EL (cell line): ENCODE measurements around the gene NACC2.

Experiments used
- DNase-seq: peaks from one replicate; pipeline ENCODE4 v3.0.0-alpha.2; 2016

NACC2 gene

DNA sequence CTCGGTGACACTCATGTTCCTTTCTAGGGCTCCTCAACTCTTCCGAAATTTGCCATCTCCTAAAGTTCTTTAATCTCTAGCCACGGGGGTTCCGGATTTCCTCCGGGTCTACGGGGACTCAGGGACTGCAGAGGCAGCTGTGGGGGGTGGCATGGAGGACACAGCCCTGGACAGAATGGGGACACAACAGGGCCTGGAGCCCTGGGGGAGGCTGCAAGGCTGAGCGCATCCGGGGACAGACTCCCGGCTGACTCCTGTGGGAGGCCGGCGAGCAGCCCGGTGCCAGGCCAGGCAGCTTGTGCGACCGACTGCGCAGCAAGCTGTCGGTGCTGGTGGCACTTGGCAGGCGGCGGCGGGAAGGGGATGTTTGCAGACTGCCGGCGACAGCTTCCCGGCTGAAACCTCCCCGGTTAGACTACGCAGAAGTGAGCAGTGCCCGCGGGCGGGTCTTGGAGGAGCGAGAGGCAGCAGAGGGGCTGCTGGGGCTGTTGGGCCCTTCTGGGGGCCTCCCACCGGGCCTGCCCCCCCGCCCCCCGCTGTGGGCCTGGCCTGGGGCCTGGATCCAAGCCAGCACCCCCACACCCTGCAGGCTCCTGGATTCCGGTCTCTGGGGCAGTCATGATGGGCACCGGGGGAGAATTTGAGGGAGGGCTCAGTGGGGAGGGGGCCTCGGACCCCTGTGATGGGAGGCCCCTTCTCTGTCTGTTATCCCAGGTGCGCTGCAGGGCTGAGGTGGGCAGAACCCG, 105.2 kb downstream of the NACC2 start:
- no peak for DNase-seq

DNA sequence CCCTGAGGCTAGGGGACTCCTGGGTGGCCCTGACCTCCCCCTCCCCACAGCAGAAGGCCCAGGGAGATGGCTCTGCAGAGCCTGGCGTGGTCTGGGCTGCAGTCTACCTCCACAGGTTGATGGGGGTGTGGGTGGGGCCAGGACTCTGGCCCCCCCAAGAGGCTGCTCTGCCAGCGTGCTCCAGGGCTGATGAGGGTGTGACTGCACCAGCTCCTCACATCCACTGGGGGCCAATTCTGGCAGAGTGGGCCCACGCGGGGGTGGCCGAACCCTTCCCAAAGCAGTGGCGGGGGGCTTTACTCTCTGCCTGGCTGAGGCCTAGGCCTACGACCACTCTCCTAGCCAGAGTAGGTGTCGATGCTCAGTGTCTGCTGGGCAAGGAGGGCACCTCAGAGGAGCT, 105.9 kb downstream of the NACC2 start:
- DNase-seq: no peak

DNA sequence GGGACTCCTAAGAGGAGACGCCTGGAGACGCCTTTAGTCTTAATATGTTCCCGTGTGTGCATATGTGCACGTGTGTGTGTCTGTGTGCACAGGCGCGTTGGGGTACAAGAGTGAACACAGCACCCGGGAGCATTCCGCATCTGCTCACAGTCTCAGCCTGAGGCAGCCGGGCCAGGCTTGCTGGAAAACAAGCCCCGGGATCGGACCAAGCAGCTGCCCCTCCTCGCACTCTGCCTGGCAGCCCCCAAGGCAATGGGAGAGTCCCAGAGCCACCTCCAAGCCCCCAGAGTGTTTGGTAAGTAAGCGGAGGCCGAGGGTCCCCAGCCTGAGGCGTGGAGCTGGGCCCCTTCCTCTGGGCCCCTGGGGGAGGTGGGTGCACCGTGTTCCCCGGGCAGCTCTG, 106.6 kb downstream of the NACC2 start:
- no peak for DNase-seq

DNA sequence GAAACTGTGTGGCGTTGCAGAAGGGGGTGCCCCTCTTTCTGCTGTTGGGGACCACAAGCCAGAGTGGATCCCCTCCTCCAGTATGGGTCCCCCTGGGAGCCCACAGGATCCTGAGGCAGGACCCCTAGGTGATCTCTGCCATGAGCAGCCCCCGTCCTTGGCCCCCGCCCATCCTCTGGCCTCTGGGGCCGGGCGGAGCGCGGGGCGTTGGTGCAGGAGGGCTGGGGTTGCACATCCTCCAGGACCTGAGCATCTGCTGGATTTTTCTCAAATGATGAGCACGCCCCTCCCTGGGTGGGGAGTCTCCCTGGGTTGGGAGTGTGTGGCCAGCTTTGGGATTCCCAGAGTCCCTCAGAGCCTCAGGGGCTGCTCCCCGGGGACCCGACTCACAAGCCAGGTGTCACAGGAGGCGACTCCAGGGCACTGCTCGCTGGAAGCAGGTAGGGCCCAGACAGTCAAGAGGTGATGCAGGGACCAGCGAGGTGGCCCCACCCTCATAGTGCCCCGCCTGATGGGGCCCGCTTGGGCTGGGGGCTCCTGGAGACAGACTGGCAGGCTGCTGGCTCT, 107.2 kb downstream of the NACC2 start:
- no peak for DNase-seq

DNA sequence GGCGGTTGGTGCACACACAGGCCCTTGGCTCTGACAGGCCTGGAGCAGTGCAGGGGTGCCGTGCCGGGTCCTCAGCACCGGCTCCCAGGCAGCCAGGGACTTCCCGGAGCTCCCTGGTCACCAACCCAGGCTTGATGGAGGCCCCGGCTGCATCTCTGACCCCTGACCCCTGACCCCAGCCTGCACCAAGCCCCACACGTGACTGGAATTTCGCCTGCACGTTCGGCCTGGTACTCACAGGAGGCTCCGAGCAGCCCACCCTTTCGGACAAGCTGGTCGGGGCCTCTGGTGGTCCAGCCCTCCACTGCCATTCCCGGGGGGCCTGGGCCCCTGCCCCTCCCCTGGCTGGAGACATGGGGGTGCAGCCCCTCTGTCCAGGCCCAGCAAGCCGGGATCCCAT, 108.5 kb downstream of the NACC2 start:
- DNase-seq: no peak

DNA sequence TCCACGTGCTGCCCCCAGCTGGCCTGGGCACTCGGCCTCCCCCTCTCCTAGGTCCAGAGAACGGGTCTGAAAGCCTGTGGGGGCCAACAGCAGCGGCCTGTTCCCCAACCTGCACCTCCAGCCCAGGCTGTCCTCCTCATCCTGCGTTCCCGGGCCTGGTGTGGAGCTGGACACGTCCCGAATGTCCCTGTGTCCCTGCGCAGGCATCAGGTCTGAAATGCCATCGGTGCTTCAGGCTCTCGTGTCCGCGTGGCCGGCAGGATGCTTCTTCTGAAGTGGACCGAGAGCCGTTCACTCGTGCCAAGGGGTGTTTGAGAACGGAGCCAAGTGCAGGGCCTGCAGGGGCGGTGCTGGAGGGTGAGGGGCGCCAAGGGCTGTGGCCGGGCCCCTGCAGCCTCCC, 109.2 kb downstream of the NACC2 start:
- DNase-seq: no peak

DNA sequence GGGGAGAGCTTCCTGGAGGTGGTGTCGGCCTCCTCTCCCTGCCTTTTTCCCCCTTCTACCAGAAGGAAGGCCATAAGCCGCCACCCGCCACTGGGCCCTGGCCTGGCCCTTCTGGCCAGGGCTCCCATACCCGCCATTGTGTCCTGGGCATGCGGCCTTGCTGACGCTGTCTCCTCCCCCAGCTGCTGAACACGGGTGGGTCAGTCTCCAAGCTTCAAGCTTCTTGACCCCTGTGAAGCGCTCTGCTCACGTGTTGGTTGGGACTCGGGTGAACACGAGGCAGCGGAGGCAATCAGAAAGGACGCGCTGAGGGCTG, 109.7 kb downstream of the NACC2 start:
- no peak for DNase-seq

DNA sequence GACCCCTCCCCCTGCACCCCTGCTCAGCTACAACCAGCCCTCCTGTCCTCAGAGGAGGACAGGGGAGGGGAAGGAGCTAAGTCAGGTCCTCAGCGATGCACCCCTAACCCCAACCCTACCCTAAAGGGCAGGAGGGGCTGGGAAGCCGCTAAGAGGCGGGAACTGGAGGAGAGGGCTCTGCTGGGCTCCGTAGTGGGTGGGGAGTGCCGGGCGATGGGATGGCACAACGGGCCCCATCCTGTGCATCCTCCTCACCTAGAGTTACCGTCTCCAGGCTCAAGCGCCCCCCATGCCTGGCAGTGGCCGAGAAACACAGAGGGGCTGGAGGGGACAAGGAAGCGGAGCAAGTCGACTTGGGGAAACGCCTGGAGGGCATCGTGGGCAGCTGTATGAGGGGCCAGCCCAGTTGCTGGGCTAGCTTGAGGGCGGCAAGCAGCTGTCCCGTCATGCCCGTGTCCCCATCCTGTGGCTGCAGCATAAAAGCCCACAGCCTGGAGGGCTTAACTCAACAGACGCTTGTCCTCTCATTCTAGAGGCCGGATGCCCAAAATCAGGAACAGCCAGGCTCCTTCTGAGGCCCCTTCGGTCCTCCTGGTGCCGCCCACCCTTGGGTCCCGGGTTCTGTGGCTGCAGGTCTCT, 110.9 kb downstream of the NACC2 start:
- DNase-seq: no peak

DNA sequence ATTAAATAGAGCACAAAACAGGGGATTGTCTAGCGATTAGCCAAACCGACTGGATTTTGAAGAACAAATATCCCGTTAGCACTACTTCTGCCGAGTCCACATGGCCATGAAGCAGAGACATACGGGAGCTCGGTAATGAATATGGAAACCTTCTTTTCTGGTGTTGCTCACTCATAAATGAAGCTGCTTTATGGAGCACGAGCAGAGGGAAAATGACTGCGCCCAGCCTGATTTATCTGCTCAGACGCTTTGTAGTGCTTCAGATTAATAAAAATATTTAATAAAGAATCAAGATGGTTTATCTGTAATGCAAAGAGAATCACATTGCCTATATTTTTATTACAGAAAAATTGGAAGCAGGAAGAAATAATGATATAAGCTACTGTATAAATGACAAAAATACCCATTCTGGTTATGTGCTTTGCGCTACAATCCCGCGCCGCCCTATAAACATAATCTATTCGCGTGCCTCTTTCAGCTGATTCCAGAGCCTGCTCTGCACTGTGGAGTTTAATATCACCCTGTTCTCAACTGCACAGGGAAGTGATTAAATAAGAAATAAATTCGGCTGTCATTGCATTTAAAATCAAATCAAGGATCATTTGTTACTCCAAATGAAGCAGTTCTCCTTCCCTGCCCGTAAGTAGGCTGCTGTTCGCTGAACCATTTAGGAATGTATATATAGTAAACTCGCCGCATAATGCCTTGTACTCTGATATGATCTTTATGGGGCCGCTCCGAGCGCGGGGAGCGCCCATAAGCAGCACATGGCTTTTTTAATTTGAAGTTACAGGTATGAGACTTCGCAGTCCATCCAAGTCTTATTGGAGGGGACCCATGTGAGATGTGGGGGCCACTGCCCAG, 111.6 kb downstream of the NACC2 start:
- DNase-seq: no peak

DNA sequence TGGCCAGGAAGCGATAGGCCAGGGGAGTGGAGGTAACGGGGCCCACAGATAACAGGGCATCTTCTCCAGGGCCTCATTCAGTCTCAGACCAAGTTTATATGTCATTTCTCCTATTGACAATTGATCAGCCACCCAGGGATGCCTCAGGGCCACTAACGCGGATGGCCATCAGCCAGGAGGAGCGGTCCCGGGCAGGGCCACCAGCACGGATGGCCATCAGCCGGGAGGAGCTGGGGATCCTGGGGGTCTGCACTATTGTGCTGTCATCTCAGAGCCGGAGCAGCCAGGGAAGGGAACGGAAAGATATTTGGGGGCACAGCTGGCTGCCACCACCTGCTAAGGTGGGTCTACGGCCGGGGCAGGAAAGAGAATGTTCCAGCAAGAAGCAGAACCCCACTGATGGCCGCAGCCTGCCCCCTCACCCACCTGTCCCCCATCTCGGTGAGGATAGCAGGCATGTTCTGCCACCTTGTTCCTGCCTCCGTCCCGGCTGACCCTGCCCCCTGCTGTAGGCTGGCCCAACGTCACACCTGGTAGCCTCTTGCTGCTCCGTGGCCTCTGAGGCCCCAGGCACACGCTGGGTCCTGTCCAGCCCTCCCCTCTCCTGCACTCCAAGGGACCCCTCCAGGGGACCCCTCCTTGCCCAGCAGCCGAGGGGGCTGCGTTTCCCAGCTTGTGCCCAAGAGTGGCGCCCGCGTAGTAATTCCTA, 112.4 kb downstream of the NACC2 start:
- no peak for DNase-seq

DNA sequence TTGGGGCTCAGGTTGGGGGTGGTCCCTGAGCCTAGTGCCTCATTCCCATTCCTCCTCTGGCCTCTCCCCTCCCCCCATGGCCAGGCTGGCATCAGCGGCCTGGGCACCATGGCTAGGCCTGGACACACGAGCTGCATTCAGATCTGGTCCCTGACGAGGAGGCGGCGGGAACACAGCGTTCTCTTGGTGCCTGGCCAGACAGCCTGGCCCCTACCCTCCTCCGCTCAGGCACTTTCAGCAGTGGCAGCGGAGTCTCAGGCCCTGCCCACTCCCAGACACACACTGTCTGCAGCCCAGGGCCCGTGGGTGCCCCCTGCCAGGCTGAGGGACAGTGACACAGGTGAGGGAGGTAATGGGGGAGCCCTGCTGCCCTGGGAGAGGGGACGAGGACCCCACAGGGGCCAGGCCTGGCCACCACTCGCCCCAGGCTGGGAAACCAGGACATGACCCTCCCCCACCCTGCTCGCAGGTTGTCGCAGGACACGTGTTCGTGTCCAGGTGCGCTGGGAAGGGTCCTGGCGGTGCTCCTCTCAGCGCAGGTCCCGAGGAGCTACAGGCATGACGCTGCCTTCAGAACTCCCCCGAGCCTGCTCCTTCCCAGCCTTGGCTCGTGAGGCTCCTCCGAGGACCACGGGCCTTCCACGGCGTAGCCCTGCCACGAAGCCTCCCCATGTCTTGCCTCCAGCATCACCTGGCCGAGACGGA, 114.0 kb downstream of the NACC2 start:
- DNase-seq: no peak

DNA sequence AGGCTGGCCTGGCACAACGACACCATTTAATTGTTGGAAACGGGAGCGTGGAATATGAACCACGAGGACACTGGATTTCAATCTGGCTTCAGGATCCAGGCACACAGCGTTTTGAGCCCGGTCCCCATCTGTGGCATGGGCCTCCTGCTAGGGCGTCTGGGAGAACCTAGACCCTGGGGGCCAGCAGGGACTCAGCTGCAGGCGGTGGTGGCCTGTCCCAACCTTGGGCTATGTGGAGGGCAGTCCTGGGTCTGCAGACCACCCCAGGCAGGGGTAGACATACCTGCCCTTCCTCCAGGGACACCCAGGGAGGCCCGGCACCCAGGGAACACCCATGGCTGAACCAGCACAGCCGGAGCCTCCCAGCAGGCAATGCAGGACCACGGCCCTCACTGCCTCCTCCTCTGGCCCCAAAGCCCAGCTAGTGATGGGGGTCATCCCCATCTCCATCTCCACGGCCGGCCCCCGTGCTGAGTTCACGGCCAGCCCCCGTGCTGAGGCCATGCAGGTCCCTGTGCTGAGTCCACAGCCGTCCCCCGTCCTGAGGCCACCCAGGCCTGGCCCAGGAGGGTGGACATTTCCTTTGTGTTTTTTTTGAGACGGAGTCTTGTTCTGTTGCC, 115.4 kb downstream of the NACC2 start:
- no peak for DNase-seq

DNA sequence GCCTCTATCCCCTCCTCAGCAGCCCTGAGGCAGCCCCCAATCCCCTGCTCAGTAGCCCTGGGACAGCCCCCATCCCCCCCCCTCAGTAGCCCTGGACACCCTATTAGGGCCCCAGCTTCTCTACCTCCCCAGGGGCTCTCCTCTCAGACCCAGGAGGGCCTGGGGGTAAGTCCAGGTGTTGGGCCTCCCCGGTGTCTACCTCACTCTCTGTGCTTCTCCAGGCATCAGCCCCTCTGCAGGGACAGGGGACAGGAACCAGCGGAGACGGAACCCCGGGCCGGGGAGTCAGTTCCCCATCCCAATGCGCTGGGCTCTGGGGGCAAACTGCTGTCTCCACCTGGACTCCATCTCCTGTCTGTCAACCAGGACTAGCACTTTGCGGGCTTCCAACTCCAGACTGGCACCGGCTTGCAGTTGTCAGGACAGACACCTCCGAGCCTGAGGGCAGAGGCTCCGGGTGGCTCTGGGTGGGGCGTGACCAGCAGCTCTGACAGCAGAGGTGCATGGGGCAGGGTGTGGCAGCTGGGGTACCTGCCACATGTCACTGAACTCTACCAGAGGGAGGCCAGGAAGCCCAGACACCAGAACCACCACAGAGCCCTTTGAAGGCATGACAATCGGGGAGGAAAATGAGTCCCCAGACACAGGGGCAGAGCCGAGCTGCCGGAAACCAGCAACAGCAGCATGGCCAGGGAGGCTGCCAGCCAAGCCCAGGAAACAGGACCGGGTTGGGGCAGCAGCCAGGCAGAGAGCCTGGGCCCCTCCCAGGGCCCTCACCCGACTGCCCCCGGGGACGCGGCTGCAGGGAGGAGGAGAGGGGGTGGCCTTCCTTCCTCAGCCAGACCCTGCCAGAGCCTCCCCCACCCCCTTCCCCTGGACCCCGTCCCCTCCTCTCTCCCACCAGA, 116.2 kb downstream of the NACC2 start:
- DNase-seq: no peak

DNA sequence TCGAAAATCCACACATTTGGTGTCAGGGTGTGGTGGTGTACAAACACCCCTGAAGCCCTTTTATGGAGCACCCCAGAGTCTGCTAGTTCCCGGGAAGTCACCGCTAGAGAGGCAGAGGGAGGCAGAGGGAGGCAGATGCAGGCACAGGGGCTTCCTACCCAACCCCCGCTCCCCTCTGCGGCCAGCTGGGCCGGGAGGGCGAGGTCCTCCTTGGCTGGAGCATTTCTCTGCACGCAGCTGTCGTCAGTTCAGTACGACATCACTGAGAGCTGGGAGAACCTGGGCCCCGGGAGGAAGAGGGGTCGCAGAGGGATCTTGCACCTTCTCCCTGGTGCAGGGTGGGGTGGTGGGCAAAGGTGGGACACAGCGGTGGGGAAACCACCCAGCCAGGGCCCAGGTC, 118.1 kb downstream of the NACC2 start:
- DNase-seq: no peak

DNA sequence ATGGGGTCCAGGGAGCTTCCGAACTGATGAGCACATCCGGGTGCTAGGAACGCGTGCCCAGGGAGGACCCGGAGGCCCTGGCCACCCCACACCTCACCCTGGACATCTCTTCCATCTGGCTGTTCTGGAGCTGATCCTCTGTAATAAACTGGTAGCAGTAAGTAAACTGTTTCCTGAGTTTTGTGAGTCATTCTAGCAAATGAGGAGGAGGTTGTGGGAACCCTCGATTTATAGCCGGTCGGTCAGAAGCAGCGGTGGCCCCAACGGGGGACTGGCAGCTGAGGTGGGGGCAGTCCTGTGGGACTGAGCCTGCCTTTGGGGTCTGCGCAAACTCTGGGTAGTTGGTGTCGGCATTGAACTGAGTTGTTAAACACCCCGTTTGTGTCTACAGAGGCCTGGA, 118.6 kb downstream of the NACC2 start:
- DNase-seq: no peak

DNA sequence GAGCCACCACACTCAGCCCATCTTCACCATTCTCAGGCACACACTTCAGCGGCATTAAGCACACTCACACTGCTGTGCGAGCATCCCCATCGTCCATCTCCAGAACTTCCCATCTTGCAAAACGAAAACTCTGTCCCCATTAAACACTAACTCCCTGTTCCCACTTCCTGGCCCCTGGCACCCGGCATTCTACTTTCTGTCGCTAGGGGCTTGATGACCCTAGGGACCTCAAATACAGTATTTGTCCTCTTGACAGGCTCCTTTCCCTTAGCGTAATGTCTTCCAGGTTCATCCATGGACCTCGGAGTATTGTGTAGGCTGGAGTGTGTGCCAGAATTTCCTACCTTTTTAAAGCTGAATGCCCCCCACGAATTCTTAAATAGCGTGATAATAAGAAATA, 119.3 kb downstream of the NACC2 start:
- no peak for DNase-seq

DNA sequence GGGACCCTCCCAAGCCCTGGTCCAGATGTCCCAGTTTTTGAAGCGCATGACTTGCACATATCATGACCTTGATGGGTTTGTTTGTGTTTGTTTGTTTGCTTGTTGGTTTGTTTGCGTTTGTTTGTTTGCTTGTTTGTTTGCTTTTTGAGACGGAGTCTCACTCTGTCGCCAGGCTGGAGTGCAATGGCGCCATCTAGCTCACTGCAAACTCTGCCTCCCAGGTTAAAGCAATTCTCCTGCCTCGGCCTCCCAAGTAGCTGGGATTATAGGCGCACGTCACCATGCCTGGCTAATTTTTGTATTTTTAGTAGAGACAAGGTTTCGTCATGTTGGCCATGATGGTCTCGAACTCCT, 120.9 kb downstream of the NACC2 start:
- DNase-seq: no peak

DNA sequence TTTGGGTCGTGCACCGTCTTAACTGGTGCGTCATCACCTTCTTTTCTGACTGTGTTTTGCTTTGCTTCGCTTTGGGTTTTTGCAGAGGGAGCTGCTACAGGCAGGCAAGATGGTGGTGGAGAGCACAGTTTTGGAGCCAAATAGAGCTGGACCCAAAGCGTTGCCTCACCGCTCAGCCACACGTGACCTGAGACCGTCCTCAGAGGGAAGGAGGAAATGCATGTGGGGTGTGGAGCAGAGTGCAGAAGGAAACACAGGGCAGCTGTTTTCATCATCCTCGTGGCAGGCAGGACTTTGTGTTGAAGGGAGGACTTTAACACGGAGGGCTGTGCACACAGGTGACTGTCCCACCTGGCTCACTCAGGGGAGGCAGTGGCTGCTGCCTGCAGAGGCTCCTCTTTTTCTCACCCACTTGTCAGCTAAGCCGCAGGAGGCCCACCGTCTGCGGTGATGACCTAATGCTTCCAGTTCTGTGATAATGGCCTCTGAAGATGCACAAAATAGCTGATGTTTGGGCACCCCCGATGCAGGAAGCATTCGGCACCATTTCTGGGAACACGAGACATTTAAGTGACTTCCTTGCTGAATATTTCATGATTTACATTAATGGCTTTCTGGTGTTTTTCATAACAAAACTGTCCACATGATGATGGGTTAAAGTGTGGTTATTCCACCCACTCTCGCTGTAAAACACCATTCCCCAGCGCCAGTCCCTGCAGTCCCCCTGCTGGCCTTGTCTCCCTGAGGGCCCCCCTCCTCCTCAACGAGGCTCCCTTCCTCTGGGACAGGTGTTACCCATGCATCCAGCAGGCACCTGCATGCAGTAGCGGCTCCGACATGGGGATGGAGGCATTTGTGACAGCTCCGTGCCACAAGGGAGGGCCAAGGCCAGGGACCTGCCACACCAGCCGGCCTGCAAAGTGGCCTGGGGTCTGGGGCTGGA, 121.5 kb downstream of the NACC2 start:
- DNase-seq: no peak

DNA sequence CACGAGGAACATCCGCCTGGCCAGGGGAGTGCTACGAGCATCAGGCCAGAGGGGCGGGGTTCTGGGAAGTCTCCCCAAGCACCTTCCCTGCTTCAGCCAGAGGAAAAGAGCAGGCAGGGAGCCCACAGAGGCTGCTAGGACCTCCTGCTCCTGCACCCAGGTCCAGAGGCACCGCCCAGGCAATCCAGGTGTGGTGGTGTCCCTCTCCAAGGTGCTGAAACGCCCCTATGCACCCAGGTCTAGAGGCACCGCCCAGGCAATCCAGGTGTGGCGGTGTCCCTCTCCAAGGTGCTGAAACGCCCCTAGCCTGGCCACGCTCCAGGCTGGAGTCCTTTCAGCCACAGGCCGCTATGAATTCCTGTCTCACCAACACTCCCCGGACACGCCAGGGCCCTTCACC, 123.2 kb downstream of the NACC2 start:
- DNase-seq: no peak
